ENCODE data around the gene PURB. TPM values are rescaled to one million over a fixed set of nuclear protein-coding genes. Genes with fewer than 3 reads are reported as not detected.

The PURB gene
- total and polyA plus RNA-seq, 9 of the 15 experiments (the other 6 are each of a cell fraction or from before 2014, with no cell fraction given) = 1.6 to 14.1 (median 8.8) TPM

DNA sequence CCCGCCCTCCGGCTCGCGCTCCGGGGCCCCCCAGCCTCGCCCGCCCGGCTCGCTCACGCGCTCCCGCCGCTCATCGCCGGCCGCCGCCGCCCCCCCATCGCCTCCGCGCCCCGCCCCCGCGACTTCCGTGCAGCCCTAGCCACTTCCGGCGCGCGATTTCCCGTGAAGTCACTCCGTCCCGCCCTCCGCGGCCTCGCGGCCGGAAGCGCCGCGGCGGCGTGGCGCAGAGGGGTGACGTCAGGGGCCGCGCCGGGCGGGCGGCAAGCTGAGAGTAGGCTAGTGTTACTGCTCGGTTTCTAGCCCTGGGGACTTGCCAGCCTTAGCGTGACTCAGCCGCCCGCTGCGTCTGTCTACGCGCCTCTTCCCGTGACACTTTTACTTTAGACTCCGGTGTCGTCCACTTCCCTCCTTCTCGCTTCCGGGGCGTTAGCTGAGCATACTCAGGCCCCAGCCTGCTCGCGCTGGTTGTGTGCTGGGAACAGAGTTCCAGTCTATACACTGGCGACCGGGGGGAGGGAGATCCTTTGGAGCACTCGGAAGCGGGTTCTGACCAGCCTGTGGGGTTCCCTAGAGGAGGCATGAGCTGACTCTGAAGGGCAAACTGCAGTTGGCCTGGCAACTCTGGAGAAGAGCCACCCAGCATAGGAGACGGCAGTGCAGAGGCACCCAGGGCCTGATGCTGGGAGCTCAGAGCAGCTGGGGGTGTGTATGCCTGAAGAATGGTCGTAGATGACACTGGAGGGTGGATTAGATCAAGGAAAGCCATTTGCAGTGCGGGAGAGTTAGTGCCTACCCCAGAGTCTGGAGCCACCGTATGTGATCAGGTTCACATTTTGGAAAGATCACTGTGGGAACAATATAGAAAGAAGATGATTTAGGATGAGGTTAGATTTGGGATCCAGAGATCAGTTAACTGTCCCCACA is at the start of gene PURB (continued):
- TF ChIP-seq KDM4B (IDR thresholded peaks at IDR 0.05; ENCODE audit: borderline replicate concordance in 2 of 2, low read depth in 1 of 2) (peak in 1 of 2 experiments; percentile 53; a peak in 1 of 4 replicates), PHB2 (IDR thresholded peaks at IDR 0.05; ENCODE audit: low read depth) (no peak), TAF15 (IDR thresholded peaks at IDR 0.05; ENCODE audit: low read depth, low read length) (no peak), ZNF75A (CRISPR knock-in tag; IDR thresholded peaks at IDR 0.05) (no peak), ETV5 (CRISPR knock-in tag; IDR thresholded peaks at IDR 0.05; ENCODE audit: low read depth) (peak; percentile 97), MTA2 (IDR thresholded peaks at IDR 0.05; ENCODE audit: low read depth) (no peak), HSF4 (CRISPR knock-in tag; IDR thresholded peaks at IDR 0.05; ENCODE audit: borderline replicate concordance) (no peak), TOE1 (IDR thresholded peaks at IDR 0.05; ENCODE audit: borderline replicate concordance) (peak; percentile 75), TOE1 (CRISPR knock-in tag; IDR thresholded peaks at IDR 0.05; ENCODE audit: borderline replicate concordance, low read depth) (0 out of 2 replicates have a peak, but pooled peaks have one; percentile 40), FOXA1 (IDR thresholded peaks at IDR 0.05; ENCODE audit: borderline replicate concordance) (no peak), TEAD2 (tag; IDR thresholded peaks at IDR 0.05) (no peak), YBX1 (IDR thresholded peaks at IDR 0.05) (no peak), KAT2B (IDR thresholded peaks at IDR 0.05; ENCODE audit: low read depth, low read length) (no peak), HMG20A (CRISPR knock-in tag; conservative IDR thresholded peaks at IDR 0.05) (no peak)
- TF ChIP-seq, protein P1, sequence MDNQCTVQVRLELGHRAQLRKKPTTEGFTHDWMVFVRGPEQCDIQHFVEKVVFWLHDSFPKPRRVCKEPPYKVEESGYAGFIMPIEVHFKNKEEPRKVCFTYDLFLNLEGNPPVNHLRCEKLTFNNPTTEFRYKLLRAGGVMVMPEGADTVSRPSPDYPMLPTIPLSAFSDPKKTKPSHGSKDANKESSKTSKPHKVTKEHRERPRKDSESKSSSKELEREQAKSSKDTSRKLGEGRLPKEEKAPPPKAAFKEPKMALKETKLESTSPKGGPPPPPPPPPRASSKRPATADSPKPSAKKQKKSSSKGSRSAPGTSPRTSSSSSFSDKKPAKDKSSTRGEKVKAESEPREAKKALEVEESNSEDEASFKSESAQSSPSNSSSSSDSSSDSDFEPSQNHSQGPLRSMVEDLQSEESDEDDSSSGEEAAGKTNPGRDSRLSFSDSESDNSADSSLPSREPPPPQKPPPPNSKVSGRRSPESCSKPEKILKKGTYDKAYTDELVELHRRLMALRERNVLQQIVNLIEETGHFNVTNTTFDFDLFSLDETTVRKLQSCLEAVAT (IDR thresholded peaks at IDR 0.05) = peak; percentile 67 to 78; a peak in 3 of 4 replicates
- TF ChIP-seq, protein P2, sequence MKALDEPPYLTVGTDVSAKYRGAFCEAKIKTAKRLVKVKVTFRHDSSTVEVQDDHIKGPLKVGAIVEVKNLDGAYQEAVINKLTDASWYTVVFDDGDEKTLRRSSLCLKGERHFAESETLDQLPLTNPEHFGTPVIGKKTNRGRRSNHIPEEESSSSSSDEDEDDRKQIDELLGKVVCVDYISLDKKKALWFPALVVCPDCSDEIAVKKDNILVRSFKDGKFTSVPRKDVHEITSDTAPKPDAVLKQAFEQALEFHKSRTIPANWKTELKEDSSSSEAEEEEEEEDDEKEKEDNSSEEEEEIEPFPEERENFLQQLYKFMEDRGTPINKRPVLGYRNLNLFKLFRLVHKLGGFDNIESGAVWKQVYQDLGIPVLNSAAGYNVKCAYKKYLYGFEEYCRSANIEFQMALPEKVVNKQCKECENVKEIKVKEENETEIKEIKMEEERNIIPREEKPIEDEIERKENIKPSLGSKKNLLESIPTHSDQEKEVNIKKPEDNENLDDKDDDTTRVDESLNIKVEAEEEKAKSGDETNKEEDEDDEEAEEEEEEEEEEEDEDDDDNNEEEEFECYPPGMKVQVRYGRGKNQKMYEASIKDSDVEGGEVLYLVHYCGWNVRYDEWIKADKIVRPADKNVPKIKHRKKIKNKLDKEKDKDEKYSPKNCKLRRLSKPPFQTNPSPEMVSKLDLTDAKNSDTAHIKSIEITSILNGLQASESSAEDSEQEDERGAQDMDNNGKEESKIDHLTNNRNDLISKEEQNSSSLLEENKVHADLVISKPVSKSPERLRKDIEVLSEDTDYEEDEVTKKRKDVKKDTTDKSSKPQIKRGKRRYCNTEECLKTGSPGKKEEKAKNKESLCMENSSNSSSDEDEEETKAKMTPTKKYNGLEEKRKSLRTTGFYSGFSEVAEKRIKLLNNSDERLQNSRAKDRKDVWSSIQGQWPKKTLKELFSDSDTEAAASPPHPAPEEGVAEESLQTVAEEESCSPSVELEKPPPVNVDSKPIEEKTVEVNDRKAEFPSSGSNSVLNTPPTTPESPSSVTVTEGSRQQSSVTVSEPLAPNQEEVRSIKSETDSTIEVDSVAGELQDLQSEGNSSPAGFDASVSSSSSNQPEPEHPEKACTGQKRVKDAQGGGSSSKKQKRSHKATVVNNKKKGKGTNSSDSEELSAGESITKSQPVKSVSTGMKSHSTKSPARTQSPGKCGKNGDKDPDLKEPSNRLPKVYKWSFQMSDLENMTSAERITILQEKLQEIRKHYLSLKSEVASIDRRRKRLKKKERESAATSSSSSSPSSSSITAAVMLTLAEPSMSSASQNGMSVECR (CRISPR knock-in tag; IDR thresholded peaks at IDR 0.05) = 0 out of 2 replicates have a peak, but pooled peaks have one; percentile 74
- TF ChIP-seq, protein P3, sequence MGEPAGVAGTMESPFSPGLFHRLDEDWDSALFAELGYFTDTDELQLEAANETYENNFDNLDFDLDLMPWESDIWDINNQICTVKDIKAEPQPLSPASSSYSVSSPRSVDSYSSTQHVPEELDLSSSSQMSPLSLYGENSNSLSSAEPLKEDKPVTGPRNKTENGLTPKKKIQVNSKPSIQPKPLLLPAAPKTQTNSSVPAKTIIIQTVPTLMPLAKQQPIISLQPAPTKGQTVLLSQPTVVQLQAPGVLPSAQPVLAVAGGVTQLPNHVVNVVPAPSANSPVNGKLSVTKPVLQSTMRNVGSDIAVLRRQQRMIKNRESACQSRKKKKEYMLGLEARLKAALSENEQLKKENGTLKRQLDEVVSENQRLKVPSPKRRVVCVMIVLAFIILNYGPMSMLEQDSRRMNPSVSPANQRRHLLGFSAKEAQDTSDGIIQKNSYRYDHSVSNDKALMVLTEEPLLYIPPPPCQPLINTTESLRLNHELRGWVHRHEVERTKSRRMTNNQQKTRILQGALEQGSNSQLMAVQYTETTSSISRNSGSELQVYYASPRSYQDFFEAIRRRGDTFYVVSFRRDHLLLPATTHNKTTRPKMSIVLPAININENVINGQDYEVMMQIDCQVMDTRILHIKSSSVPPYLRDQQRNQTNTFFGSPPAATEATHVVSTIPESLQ (CRISPR knock-in tag; IDR thresholded peaks at IDR 0.05) = no peak; the same call in 1 of the 2 replicates

Measured in K562 (cell line).